ENCODE data around the gene RALY.

The RALY gene

GRCh38 chr20:34052414-34052813 lies 58.7 kb downstream of the RALY start:
- DNase-seq, result no peak

- DNase-seq, result no peak
Observed at GRCh38 chr20:34055290-34055689, 61.6 kb downstream of the RALY start.

DNA sequence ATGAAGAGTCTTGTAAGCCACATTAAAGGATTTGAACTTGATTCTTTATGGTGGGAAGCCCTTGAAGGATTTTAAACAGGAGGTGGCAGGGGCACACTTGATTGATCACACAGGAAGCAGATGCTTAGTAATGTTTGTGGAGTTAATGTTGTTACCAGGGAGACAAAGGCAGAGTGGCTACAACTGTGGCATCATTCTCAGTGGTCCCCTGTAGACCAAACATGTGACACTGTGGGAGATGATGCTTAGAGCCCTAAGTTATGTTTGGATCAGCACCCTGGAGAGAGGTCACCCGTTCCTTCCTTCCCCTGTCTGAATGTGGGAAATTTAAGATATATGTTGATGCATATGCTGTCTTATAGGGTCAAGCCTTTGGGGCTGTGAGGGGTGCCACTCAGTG lies 65.1 kb downstream of the RALY start:
- DNase-seq, result no peak

GRCh38 chr20:34060970-34061369 lies 67.3 kb downstream of the RALY start:
- DNase-seq, result no peak

DNA sequence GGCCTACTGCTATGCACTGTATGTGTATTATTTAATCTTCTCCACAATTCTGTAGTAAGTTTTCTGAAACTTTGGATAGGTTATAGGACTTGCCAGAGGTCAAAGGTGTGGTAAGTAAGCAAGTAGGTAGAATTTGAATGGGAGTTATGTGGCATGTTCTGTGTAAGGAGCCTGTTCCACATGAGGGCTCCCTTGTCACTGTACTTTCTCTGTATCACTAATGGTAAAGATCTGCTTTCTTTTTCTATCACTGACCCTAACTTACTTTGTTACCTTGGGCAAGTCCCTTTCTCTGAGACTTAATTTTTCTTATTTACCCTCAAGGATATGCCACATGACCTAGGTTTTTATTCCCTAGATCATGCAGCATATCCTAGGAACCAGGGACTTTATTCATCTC lies 68.0 kb downstream of the RALY start:
- no peak for DNase-seq

GRCh38 chr20:34062570-34063482 lies 69.1 kb downstream of the RALY start:
- DNase-seq, result no peak

DNA sequence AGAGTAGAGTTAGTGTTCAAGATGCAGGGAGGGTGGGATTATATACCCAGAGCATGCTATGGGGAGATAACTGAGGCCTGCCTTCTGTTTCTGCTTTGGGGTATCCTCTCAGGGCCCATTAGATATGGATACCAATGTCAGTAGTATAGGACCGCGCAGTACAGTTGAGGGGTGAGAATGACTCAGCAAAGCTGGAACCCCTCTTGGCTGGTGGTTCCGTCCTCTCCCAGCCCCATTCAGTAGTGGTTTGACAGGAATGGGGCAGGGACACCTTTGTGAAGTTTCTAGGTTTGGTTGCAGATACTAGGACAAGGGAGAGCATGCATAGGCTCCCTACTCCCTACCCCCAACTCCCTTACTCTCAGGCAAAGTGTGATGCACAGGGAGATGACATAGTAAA lies 70.6 kb downstream of the RALY start:
- DNase-seq, result no peak

DNA sequence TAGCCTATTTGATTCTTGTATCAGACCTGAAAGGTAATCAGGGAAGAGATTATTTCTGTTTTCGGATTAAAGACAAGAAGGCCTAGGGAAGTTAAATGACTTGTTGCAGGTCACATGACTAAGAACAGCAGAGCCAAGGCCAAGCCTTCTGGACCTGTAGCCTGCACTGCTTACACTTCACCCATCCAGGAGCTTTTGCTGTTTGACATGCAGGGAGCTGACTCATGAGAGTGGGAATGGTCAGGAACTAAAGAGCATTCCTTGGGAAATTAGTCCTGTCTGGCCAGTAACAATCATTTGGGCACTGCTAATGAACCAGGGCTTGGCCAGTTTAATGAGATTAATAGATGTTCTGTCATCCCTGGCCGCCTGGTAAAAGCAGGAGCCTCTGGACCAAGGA lies 71.5 kb downstream of the RALY start:
- DNase-seq, result no peak

DNA sequence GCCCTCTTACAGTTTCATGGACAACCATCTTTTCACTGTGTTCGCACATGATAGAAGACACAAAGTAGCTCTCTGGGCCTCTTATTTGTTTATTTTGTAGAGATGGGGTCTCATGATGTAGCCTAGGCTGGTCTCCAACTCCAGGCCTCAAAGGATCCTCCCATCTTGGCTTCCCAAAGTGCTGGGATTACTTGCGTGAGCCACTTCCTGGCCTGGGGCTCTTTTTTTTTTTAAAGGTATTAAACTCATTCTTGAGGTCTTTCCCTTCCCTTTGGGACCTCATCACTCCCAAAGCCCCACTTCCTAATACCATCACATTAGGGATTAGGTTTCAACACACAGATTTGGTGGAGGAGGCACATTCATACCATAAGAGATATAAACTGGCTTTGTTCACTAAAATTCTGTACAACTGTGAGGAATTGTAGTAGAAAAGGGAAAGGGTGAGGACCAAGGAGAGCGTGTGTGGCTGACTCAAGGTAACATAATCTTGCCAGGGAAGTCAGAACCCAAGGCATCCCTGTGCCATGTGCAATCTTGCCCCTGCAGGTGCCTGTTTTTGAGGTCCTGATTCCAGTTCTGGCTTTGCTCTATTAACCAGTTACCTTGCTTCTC lies 72.9 kb downstream of the RALY start:
- DNase-seq, result no peak

DNA sequence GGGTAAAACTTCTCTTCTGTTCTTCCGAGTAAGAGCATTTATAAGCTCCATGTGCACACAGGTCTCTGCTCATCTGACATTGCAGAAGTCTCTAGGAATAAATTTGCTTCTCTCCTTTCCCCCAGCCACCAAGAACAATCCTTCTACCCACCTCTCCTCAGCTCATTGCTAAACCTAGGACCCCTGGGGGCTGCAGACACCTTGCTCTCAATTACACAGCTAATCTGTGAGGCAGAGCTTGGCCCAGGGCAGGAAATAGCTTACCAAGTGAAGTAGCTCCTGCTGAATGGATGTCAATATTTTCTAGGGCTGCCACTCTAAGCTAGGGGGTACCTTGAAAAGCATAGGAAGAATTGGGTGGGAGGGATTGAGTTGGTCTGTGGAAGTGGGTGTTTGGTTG lies 74.3 kb downstream of the RALY start:
- no peak for DNase-seq

DNA sequence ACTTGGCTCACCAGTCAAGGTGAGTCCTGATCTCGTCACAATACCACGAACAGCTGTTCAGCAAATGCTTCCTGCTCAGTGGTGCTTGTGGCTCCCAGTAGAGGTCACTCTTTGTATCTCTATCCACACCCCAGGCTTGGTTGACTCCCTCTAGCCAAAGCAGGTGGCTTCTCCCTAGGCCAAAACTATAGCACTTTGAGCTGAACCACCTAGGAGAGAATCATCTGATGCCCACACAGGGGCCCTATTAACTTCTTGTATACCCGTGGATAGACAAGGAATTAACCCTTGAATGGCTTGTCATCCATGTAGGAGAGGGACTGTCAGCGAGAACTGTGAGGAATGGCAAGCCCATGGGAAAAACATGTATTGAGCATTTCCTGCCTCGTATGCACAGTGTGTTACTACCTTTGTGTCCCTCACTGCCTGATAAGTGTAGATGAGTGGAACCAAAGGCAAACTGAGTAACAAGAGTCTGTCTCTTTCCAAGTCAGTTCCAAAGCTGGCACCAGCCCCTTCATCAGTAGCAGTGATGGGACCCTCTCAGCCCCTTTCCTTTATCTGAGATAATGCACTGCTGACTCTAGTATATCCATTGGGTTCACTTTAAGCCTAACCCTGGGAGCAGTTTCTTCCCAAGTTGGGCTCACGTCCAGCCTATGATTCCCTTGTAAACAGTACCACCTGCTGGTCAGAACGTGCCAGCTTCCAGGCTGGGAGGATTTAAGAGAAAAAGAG lies 75.8 kb downstream of the RALY start:
- DNase-seq, result no peak

- no peak for DNase-seq
Observed at GRCh38 chr20:34070079-34070439, 76.3 kb downstream of the RALY start.

- no peak for DNase-seq
Observed at GRCh38 chr20:34070859-34071258, 77.1 kb downstream of the RALY start.

DNA sequence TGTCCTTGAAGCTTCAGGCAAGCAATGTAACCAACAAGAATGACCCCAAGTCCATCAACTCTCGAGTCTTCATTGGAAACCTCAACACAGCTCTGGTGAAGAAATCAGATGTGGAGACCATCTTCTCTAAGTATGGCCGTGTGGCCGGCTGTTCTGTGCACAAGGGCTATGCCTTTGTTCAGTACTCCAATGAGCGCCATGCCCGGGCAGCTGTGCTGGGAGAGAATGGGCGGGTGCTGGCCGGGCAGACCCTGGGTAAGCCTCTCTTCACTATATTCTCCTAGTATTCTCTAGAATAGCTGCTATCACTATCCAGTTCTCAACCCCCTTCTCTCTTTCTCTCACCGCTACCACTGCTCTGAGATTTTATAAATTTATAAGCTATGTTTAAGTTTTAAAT lies 78.4 kb downstream of the RALY start:
- DNase-seq, result no peak

- DNase-seq, result no peak
Observed at GRCh38 chr20:34072778-34073177, 79.1 kb downstream of the RALY start.

DNA sequence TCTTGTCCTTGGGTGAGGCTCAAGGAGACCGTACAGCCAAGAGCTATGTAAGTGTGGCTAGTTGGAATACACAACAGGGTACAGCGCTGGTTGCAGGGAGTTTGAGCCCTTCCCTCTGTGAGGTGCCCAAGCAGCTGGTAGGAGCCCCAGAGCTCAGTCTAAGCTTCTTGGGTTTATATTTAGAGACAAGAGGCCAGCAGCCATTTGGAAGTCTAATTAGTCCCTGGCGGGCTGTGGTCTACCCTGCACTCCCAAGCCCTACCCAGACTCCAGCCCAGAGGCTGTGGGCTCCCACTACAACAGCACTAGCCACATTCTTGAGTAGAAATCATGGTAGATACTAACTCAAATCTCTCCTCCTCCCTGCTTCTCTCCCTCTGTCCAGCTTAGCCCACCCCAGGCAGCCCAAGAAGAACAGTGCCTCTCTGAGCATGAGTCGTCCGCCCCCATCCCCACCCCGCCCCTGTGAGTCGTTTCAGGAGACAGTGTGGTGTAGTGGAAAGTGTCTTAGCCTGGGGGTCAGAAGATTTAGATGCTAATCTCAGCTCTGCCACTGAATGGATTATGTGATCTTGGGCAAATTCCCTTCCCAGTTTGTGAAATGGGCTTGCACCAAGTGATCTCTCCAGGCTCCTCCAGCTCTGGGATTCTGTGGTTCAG lies 80.5 kb downstream of the RALY start:
- DNase-seq, result no peak

GRCh38 chr20:34075647-34076046 lies 81.9 kb downstream of the RALY start:
- no peak for DNase-seq

GRCh38 chr20:34076952-34077351 lies 83.2 kb downstream of the RALY start:
- no peak for DNase-seq

DNA sequence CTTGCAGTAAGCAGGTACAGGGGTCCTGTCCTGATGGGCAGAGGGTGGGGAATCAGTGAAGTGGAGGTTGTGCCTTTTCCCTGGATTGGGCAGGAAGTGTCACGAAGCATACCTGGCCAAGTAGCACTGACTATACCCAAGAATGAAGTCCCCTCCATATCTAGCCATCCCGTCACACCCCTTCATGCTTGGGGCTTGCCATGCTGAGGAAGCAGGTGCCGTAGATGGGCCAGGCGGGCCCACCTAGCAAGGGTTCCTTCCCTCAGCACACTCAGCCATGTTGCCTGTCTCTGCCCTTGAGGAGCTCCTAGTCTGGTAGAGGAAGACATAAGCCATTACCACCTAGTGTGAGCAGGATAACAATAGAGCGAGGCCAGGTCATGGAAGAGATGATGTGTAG lies 84.8 kb downstream of the RALY start:
- DNase-seq, result no peak

- no peak for DNase-seq
Observed at GRCh38 chr20:34079818-34080217, 86.1 kb downstream of the RALY start.

DNA sequence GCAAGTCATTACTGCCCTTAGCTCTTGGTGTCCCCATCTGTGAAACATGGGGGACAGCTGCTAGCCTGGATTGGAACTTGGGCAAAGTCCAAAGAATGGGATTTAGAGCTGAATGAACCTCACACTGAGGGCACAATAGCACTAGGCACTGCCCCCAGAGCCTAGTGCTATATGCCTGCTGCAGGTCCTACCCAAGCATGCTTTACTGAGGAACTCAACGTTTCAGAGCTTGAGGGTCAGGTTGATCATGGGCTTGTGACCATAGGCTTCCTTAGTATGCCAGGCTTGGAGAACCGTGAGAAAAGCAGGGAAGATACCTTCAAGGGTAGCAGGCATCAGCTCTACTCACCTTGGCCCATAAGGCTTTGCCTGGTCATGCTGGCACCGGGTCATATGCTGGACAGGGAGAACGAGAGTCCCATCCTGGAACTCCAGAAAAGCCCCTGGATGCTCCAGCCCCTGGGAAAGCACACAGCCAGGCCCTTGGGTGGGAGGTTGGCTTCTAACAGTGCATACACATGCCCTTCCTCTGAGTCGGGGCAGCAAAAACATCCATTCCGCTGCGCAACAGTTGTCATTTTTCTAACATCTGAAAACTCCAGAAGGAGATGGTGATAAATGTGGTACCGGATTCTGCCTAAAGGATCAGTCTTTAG lies 88.6 kb downstream of the RALY start:
- DNase-seq, result no peak

DNA sequence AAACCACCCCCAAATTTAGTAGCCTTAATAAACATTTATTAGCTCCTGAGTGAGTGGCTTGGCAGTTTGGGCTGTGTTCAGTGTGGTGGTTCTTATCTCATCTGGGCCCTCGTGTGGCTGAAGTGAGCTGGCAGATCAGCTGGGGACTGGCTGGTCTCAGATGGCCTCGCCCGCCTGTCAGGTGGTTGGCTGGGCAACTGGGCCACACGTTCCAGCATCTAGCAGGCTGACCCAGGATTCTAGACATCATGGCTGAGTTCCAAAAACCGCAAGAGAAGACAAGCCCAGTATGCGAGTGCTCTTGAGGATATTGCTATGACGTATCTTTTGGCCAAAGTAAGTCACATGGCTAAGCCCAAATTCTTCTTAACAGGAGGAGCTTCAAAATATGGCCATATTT lies 89.4 kb downstream of the RALY start:
- DNase-seq, result no peak

DNA sequence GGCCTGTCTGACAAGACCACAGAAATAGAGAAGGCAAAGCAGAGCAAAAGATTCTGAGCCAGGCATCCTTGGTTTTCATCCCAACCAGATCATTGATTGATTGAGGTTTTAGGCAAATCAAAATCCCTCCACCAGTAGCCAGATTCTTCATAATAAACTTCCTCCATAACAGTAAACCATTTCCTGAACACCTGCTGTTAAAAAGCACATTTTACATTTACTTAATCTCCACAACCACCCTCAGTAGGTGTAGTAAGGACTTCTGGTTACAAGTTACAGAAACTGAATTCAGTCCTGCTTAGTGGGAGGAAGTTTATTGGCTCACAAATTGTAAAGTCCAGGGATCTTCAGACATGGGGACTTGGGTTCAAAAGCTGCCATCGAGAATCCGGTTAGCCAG lies 90.1 kb downstream of the RALY start:
- DNase-seq, result no peak

All from cortex of kidney (tissue), 1 donor.